SKM-1 treated with dmso at 0.1 percent for 144 hours (cell line): Measurements from ENCODE around the gene DNAJA4.
"Not testable (repeated sequence)": the region's sequence is repeated elsewhere in the genome, so short reads cannot be mapped to it uniquely, and the experiment has no call there.

ENCODE experiments used
- DNase-seq: peaks from one replicate; lab custom pipeline; 2025; ENCODE audit not compliant: unreplicated experiment; lab: John Stamatoyannopoulos, UW

DNAJA4 gene

DNA sequence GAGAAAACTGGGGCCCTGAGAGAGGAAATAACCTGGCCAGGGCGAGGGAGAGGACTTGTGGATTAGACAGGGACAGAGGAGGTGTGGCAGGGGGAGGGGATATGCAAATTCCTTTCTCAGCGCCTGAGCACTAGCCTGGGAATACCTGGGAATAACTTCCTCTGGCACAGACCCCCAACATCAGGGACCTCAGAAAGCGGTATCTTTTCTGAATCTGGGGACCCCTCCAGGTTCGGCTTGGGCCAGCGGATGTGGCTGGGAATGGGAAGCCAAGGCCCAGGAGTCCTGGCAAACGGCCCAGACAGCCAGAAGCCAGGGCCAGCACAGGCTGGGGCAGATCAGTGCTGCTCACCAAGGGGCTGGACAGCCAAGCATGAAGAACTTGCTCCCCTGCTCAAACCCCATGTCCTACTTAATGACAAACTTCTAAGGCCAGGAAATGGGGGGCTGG lies 20.8 kb upstream of the DNAJA4 start:
- no peak for DNase-seq

DNA sequence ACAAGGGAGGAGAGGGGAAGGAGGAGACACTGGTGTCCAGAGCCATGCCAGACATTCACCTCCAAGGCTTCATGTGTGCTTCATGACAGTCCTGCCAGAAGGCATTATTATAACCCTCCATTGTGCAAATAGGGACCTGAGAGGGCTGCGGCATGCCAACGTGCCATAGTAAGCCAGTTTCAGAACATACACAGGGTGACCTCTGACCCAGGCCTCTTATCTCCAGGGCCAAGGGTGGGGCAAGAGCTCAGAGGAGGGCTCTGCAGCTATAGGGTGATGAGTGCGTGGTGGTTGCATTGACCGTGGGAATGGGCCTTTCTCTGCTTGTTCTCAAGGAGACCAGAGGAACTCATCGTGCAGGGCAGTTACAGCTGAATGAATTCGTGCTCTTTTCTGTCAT lies 20.3 kb upstream of the DNAJA4 start:
- no peak for DNase-seq

DNA sequence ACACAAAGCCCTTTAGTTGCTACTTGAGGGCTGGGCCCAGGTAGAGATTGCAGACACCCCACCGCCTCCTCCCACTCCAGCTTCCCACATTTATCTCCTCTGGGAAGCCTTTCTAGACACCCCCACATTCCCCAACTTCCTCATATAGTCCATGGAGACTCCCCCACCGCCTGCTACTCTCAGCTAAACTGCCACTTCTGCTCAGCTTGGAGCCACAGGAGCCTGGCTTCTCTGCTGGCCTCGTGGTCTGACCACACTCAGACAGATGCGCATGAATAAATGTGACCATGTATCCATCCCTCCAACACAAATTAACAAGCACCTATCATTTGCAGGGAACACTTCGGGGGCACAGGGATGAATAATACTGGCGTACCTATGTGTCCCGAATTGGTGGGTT lies 19.5 kb upstream of the DNAJA4 start:
- no peak for DNase-seq

DNA sequence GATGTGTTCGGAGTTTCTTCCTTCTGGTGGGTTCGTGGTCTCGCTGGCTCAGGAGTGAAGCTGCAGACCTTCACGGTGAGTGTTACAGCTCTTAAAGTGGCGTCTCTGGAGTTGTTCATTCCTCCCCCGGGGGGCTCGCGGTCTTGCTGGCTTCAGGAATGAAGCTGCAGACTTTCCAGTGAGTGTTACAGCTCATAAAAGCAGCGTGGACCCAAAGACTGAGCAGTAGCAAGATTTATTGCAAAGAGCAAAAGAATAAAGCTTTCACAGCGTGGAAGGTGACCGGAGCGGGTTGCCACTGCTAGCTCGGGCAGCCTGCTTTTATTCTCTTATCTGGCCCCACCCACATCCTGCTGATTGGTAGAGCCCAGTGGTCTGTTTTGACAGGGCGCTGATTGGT lies 19.0 kb upstream of the DNAJA4 start:
- not testable (repeated sequence) for DNase-seq

DNA sequence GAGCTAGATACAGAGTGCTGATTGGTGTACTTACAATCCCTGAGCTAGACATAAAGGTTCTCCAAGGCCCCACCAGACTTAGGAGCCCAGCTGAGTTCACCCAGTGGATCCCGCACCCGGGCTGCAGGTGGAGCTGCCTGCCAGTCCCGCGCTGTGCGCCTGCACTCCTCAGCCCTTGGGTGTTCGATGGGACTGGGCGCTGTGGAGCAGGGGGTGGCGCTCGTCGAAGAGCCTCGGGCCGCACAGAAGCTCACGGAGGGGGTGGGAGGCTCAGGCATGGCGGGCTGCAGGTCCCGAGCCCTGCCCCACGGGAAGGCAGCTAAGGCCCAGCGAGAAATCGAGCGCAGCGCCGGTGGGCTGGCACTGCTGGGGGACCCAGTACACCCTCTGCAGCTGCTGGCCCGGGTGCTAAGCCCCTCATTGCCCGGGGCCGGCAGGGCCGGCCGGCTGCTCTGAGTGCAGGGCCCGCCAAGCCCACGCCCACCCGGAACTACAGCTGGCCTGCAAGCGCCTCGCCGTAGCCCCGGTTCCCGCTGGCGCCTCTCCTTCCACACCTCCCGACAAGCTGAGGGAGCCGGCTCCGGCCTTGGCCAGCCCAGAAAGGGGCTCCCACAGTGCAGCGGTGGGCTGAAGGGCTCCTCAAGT lies 18.3 kb upstream of the DNAJA4 start:
- not testable (repeated sequence) for DNase-seq

DNA sequence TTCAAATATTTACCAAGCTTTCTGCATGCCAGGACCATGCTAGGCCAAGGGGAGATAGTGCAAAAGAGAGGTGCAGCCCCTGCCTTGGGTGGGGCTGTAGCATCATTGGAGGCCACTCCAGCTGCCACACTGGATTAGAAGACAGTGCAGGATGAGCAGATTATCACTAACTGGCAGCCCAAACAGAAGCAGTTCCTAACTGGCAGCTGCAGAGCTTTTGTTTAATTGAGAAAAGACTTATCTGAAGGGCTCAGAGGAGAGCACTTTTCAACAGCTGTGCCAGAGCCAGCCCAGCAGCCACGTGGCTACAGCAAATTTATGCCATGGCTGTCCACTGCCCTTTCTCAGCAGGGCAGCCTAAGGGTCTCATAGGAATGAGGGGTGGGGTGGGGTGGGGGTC lies 16.5 kb upstream of the DNAJA4 start:
- no peak for DNase-seq

DNA sequence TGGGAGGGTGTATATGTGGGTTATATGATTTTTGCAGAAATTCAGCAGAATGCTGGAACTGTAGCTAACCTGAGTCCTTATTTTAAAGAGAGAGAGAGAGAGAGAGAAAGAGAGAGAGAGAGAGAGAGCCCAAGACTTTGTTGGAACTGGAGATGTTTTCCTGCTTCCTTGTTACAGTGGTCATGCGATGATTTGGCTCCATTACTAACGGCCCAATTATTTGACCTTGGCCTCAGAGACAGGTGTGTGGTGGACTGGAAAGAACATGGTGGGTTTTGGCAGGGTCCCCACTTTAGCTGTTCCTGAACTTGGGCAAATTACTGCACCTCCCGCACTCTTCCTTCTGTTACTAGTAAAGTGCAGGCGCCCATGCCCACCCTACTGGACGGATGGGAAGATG lies 15.2 kb upstream of the DNAJA4 start:
- no peak for DNase-seq

DNA sequence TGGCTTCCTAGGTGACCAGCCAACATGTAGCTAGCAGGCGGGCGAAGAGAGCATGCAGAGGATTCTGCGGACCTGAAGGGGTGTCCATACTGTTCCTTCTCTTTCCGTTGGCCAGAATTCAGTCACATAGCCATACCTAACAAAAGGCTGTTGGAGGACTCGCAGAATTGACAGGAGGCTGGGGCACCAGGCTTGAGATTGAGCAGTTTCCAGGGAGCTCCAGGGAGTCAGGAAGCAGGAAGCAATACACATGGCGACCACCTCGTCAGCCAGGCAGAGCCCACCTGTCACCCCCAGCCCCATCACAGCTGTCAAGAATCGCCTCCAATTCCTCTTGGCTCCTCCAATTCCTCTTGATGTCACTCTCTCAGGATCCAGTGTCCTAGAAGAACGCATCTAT lies 13.2 kb upstream of the DNAJA4 start:
- DNase-seq: no peak

DNA sequence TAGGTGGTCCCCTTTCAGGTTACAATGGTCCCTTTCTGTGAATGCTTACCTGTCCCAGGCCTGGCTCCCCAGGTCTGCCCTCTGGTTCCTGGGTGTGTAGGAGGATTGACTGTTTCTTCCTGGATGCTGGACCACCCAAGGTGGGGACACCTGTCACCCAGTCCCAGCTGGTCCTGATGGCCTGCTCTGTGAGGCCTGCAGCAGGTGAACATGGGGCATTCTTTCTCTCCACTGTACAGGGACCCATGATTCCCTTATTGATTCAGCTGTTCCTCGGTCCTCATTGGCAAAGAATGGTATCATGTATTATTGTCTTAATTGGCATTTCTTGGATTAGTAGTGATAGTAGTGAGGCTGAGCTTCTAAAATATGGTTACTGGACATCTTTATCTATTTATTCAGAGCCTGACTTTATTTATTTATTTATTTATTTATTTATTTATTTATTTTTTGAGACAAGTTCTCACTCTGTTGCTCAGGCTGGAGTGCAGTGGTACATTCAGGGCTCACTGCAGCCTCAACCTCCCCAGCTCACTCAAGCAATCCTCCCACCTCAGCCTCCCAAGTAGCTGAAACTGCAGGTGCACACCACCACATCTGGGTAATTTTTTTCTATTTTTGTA lies 8.8 kb upstream of the DNAJA4 start:
- DNase-seq: no peak

DNA sequence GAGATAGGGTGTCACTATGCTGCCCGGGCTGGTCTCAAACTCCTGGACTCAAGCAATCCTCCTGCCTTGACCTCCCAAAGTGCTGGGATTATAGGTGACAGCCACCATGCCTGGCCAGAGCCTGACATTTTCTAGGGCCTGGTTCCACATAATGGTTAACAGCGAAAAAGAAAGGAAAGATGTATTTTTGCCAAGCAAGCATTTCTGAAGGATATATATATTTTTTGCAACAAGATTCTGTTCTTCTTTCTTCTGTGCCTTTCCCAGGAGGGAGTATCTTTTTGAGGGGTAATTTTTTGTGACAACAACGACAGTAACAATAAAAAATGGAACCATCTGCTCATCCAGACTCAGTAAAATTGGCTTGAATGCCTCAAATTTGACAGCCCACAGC lies 8.3 kb upstream of the DNAJA4 start:
- DNase-seq: no peak

DNA sequence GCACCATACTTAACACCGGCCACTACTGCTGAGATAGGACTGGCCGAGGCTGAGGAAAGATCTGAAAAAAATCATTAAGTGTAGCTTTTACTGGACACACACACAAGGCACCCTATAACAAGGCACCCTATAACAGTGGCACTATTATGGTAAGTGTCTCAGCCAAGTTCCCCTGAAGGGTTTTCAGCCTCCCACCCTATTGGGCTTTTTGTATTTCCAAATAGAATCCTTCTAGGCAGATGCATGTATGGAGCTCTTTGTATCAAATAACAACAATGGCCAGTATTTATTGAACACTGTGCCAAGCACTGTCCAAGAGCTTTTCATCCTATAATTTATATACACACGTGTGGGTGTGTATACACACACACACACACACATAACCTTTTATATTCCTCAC lies 6.7 kb upstream of the DNAJA4 start:
- DNase-seq: no peak

DNA sequence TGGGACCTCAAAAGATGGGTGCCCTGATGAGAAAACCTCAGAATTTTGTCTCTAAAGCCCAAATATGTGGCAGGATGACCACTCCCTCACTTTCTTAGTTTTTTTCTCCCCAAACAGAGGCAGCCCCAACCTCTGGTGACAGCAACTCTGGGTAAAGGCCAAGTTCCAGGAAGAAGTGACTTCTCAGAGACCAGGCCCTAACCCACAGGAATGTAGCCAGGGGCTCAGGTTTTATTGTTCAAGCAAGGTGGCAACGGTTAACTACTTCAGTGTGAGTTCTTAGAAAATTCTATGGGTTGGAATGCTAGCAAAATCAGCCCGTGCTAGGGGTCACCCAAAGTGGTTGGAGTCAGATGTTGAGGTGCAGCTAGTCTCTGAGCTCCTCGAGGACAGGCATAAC lies 5.1 kb upstream of the DNAJA4 start:
- no peak for DNase-seq

DNA sequence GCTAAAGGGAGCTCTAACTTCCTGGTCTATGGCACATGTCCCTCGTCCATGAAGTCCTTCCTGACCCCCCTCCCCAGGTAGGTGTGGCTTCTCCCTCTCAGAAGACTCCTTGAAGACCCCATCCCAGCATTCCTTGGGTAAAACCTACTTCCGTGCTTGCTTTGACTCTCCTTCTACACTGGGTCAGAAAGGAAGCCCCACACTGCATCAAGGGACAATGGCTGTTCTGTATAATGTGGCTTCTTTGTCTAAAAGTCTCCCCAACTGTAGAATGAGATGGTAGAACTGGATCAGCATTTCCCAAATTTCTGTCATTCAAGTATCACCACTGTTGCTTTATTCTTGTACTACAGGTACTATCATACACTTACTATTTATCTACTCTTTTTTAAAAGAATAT lies 3.9 kb upstream of the DNAJA4 start:
- DNase-seq: no peak

DNA sequence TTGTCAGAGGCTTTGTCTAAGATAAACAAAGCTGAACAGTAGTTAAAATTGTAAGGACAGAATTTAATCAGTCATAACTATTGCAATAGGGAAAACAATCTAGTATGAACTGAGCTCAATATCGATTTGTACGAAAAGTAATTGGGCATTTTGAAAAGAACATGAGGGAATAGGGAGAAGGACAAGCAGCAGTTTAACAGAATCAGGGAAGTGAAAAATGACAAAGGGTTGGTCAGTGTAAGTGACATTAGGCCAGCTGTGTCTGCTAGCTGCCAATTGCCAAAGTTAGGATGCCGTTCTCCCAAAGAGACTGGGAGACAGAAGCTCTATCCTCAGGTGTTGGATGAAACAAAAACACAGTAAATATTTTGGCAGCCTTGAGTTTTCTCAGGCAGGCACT lies 3.3 kb upstream of the DNAJA4 start:
- no peak for DNase-seq

DNA sequence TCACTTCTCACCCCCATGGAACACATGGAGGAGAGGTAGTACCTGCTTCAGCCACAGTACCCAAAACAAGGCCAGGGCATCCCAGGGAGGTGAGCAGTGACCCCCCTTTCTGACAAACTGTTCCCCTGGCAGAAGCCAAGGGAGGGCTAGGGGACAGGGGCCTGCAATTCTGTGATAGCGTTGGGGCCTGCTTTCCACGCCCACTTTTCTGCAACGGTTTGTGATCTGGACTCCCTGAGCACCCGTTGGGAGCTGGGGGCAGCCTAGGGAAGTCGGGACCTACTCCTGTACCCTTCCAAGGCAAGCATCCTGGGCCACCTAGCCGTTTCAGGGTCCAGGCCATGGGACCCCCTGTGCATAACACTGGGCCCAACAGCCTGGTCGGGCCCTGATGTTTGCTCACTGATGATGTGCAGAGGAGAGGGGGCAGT lies 996 bp upstream of the DNAJA4 start:
- DNase-seq: no peak

DNA sequence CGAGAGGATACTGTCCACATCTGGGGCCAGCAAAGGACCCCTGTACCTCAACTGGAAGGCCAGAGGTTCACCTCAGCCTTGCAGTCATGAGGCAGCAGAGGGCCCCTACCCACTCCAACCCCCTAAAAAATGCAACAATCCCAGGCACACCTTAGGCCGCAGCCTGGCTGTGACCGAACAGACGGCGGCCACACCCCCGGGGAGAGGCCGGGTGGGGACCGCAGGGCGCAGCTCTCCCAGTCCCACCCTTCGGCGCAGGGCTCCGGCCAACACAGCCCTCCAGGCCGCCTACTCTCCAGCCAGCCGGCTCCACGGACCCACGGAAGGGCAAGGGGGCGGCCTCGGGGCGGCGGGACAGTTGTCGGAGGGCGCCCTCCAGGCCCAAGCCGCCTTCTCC lies 457 bp upstream of the DNAJA4 start:
- DNase-seq: no peak

DNA sequence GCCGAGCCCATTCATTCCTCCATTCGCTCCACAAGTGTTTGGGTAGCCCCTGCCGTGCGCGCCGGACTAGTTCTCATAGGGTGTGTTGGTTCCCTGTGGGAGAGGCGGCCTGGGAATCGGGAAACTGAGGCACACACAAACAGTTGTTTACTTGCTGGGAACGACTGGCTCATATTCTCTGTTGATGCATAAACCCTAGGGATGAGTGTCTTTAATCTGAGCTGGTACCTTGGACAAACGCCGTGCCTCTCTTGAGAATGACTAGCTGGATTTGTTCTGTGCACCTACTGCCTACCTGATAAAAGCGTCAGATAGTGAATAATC lies 737 bp downstream of the DNAJA4 start:
- no peak for DNase-seq

DNA sequence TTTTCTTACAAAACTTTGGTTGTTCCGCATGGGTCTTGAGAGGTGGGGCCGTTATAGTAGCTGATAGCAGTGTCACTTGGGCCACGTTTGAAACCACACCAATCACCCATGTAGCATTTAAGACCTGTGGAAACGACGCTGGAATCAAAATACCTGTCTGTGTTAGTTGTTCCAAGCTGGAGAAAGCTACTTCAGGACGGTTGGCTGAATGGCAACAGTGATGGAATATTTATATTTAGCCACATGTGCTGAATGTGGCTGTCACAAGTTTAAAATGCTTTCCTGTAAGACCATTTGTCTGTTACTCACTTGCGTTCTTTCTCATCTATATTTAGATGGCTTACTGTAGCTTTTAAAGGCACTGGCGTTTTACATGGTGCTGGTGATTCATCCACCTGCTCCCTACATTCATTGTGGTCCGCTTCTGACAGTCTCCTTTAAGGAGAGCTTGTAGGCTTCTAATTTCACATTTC lies 1.4 kb downstream of the DNAJA4 start:
- DNase-seq: no peak

DNA sequence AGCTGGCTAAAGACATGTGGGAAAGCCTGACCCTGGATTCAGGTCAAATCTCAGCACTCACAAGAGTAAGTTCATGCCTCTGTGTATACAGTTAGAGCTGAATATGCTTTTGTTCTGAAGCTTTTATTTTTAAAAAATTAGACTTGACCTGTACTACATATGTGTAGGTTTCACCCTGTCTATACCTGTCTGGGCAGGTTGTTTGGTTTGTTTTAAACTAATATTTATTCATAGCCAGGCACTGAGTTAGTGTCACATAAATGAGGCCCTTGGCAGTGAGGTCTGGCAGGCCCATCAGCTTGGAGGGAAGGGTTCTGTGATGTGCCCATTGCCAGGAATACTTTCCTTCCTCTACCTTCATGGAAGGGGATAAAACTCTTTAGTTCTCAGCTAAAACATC lies 1.9 kb downstream of the DNAJA4 start:
- no peak for DNase-seq

DNA sequence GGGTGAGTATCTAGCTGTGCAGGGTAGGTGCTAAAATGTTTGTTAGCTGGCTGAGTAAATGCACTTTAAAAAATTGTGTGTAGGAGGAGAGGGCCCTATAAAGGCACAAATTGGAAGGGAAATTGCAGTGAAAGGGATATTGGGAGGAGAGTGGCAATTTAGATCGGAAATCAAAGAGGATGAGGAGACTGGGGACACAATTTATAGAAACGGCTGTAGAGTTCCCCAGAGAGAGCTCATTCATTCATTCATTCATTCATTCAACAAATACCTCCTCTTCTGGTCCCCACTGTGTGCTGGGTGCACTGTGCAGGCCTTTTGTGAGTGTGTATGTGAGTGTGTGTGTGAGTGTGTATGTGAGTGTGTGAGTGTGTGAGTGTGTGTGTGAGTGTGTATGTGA lies 2.4 kb downstream of the DNAJA4 start:
- DNase-seq: no peak

DNA sequence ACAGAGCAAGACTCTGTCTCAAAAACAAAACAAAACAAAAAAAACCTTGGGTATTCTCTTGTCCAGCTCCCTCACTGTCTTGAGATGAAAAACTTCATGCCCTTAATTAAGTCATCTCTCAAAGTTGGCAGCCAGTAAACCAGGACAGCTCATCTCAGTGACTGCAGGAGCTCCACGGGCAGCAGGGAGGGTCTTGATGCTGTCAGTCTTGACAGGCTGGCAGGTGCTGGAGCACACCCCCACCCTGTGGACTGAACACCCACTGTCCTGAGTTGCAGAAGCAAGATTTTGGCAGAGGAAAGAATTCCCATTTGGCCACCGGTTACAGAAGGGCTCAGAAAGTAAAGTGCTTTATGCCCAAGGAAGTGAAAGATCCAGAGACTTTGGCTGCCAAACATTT lies 8.0 kb downstream of the DNAJA4 start:
- no peak for DNase-seq

DNA sequence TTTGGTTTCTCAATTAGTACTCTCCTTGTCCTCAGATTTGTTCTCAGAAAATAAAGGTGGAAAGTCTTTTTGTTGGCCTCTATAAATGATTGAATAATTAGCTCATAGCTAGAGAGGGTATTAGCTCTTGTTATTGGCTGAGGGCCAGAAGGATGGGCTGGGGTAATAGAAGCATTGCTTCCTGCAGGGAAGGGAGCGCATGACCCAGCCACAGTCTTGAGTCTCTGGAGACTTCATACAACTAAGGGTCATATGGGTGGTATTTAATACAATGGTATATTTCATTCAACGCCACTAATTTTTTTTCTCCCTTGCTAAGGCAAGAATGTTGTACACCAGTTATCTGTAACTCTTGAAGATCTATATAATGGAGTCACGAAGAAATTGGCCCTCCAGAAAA lies 8.4 kb downstream of the DNAJA4 start:
- DNase-seq: no peak

DNA sequence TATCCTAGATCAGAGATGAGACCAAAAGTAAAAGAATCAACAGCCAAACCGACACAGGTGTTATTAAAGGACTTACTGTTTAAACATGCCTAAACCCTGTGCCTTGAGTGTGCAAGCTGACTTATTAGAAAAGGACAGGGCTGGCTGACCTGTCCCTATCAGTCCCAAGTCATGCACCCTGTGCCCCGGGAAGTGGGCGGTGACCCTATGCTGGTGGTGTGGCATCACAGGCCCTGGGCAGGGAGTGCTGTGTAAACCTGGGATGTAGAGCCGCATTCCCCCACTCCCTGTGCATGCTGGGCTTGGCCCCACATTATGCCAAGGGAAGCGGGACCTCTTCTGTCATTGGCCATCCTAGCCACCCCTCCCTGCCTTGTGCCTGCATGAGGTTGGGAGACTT lies 10.6 kb downstream of the DNAJA4 start:
- DNase-seq: no peak
